ENCODE results near the gene GOLGA8R. TPM values are rescaled to one million over a fixed set of nuclear protein-coding genes. Genes with fewer than 3 reads are reported as not detected.

Gene GOLGA8R
- total RNA-seq, 1 donor from 2014 or later, result 5.8 TPM

Other genes with a start within 250 kb of the GOLGA8R start
- gene CHRFAM7A, start 20.7 kb downstream of the GOLGA8R start, total RNA-seq, result 1.4 TPM
- 1.6 TPM for gene GOLGA8Q, start 137.8 kb upstream of the GOLGA8R start, total RNA-seq
- 0.46 TPM for gene GOLGA8H, start 189.8 kb upstream of the GOLGA8R start, total RNA-seq

Data from mucosa of gallbladder (tissue), 1 donor.